Endothelial cell (in vitro differentiated cells): Measurements from ENCODE around the gene APPL2. TPM values are rescaled to one million over a fixed set of nuclear protein-coding genes. Genes with fewer than 3 reads are reported as not detected.

Source experiments
- DNase-seq: peaks from one replicate; pipeline ENCODE4 v3.0.0; 2021; ENCODE audit warnings: low spot score
- H3K27ac Mint-ChIP-seq: one replicate; pipeline ENCODE4 v1.8.0; 2021; ENCODE audit warnings: mixed read lengths, inconsistent platforms; ENCODE audit not compliant: unreplicated experiment
- H3K27me3 Mint-ChIP-seq: one replicate; pipeline ENCODE4 v1.8.0; 2021; ENCODE audit warnings: mild to moderate bottlenecking, moderate library complexity, mixed read lengths, inconsistent platforms; ENCODE audit not compliant: unreplicated experiment
- H3K36me3 Mint-ChIP-seq: one replicate; pipeline ENCODE4 v1.8.0; 2021; ENCODE audit warnings: mild to moderate bottlenecking, low read depth, mixed read lengths, inconsistent platforms; ENCODE audit not compliant: unreplicated experiment
- H3K4me1 Mint-ChIP-seq: one replicate; pipeline ENCODE4 v1.8.0; 2021; ENCODE audit warnings: mild to moderate bottlenecking, mixed read lengths, inconsistent platforms; ENCODE audit not compliant: unreplicated experiment
- H3K4me3 Mint-ChIP-seq: one replicate; pipeline ENCODE4 v1.8.0; 2021; ENCODE audit warnings: mild to moderate bottlenecking, mixed read lengths, inconsistent platforms; ENCODE audit not compliant: unreplicated experiment
- H3K9me3 Mint-ChIP-seq: one replicate; pipeline ENCODE4 v1.8.0; 2021; ENCODE audit warnings: mixed read lengths, inconsistent platforms; ENCODE audit not compliant: unreplicated experiment
- total RNA-seq: library from RNA; stranded (reverse); fragmentation: NEBNext Ultra II Directional; extraction: Animal tissue kit (Norgen Biotek cat#: 25700); gene quantifications from one replicate; pipeline ENCODE4 v1.2.1, GENCODE V29; 2021; ENCODE audit not compliant: unreplicated experiment
- TF ChIP-seq, protein P1 (sequence below): fragments of 200-600 bp; sonication (generic); IDR thresholded peaks from one replicate; pipeline ENCODE4 v1.5.0; 2021; ENCODE audit warnings: antibody characterized with exemption; ENCODE audit not compliant: unreplicated experiment

The APPL2 gene
- total RNA-seq, 1 donor from 2014 or later = 44.7 TPM

DNA sequence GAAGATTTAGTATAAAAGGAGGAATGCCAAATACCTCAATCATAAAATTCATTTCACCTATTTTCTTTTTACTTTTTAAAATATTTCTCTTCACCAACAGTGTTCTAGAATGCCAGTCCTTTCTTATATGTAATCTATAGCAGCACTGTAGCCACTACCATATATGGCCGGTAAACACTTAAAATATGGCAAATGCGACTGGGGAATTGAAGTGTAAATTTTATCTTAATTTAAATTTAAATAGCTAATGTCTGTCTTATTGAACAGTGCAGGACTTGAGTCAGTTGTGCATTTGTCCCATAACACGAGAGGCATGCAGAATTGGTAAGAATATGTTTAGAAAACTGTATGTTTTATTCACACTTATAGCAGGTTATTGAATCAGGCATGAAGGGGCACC lies 78.4 kb downstream of the APPL2 start:
- H3K27ac Mint-ChIP-seq = no peak overlapping the region
- H3K27me3 Mint-ChIP-seq = no peaks in the 10 kb centered on the region

DNA sequence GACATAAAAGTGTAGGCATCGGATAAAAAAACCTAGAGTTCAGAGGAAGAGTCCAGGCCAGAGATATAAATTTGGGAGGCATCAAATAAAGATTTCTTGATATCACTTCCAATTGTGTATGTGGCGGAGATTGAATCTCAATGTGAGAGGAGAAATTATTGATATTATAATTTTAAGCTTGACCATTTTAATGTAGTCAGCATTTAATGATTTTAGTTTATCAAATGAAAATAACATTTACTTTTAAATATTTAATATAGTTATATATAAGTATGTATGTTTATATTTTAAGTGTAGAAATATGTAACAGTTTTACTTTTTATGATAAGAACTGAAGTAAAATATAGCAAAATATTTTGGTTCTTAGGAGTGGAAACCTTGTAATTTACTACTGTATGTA lies 79.7 kb downstream of the APPL2 start:
- DNase-seq = no peak
- peaks cover 24% of the 10 kb centered on the region for H3K36me3 Mint-ChIP-seq
- no peak overlapping the region for H3K27ac Mint-ChIP-seq
- TF ChIP-seq, protein P1, sequence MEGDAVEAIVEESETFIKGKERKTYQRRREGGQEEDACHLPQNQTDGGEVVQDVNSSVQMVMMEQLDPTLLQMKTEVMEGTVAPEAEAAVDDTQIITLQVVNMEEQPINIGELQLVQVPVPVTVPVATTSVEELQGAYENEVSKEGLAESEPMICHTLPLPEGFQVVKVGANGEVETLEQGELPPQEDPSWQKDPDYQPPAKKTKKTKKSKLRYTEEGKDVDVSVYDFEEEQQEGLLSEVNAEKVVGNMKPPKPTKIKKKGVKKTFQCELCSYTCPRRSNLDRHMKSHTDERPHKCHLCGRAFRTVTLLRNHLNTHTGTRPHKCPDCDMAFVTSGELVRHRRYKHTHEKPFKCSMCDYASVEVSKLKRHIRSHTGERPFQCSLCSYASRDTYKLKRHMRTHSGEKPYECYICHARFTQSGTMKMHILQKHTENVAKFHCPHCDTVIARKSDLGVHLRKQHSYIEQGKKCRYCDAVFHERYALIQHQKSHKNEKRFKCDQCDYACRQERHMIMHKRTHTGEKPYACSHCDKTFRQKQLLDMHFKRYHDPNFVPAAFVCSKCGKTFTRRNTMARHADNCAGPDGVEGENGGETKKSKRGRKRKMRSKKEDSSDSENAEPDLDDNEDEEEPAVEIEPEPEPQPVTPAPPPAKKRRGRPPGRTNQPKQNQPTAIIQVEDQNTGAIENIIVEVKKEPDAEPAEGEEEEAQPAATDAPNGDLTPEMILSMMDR = no peak
- no peaks in the 10 kb centered on the region for H3K27me3 Mint-ChIP-seq
- H3K4me3 Mint-ChIP-seq = no peak overlapping the region
- no peaks in the 10 kb centered on the region for H3K9me3 Mint-ChIP-seq
- no peaks in the 10 kb centered on the region for H3K4me1 Mint-ChIP-seq

More for the DNA sequence above, 78.4 kb downstream of the APPL2 start:
- TF ChIP-seq, protein P1 = no peak
- no peak for DNase-seq
- H3K4me3 Mint-ChIP-seq = no peak overlapping the region
- no peaks in the 10 kb centered on the region for H3K9me3 Mint-ChIP-seq
- H3K36me3 Mint-ChIP-seq = peaks cover 24% of the 10 kb centered on the region
- H3K4me1 Mint-ChIP-seq = no peaks in the 10 kb centered on the region

DNA sequence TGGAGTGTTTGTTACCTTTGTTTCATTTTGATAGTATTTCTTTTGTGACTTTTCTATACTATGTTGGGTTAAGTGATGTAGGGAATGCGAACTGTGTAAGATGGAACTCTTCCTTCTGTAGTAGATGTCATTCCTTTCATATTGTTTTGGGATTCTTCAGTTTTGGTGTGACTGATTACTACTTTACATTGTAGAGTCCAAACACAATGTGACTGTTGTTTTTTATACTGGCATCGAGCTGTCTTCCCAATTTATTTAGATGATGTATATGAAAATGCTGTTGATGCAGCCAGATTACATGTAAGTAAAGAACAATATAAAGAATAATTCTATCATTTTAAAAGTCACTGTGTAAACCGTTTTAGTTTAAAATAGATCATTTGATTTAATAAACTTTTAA lies 93.7 kb downstream of the APPL2 start:
- TF ChIP-seq, protein P1 = no peak
- Mint-ChIP-seq H3K36me3 (peaks cover 11% of the 10 kb centered on the region), H3K4me3 (no peak overlapping the region)

DNA sequence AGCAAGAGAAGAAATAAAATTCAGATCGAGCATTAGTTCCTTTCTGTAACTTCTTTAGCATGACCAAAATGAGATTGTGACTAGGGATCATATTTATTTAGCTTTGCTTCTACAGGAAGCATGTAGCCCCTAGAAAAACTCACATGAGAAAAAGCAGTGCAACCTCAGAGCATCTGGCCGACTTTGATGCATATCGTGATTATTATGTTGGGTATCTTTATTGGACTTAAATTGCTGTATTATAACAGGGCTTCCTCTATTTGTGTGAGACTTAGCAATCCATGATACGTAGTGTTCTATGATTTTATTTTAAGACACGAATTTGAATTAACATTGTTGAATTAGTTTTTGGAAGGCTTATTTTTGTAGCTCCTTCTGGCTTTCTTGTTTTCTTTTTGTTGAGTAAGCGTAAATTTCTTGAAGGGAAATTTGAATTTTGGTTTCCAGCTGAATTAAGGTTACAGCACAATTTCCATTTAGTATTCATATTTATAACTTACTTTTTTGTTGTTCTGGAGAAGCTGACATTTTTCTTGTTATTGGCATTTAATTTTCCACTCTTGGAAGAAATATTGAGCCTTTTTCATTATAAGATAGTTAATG lies 94.6 kb downstream of the APPL2 start:
- TF ChIP-seq, protein P1 = no peak
- Mint-ChIP-seq H3K36me3 (peaks cover 15% of the 10 kb centered on the region), H3K27me3 (no peaks in the 10 kb centered on the region), H3K4me1 (no peaks in the 10 kb centered on the region), H3K27ac (no peak overlapping the region), H3K9me3 (no peaks in the 10 kb centered on the region), H3K4me3 (no peak overlapping the region)
- DNase-seq = no peak

More for the DNA sequence above, 93.7 kb downstream of the APPL2 start:
- Mint-ChIP-seq H3K27ac (no peak overlapping the region), H3K9me3 (no peaks in the 10 kb centered on the region), H3K27me3 (no peaks in the 10 kb centered on the region), H3K4me1 (no peaks in the 10 kb centered on the region)
- no peak for DNase-seq

DNA sequence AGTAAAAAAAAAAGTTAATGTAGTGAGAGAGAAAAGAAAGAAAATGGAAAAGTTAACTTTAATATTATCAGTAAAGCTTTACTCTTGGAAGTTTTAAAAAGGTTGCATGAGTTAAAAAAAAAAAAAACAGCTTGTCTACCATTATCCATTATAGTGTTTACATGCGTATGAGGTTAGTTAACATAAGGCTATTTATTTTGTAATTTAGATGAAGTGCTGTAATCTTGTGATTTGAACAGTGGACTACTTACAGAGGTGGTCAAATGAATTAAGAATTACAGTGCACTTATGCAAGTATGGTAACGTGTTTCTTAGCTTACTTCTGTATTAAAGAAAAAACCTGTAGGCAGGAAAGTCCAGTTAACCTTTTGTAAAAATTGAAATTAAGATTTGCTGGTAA lies 97.7 kb downstream of the APPL2 start:
- no peak overlapping the region for H3K27ac Mint-ChIP-seq
- peaks cover 28% of the 10 kb centered on the region for H3K36me3 Mint-ChIP-seq
- no peak overlapping the region for H3K4me3 Mint-ChIP-seq
- no peaks in the 10 kb centered on the region for H3K9me3 Mint-ChIP-seq
- no peaks in the 10 kb centered on the region for H3K27me3 Mint-ChIP-seq
- no peaks in the 10 kb centered on the region for H3K4me1 Mint-ChIP-seq
- no peak for DNase-seq
- TF ChIP-seq, protein P1 = no peak

Other genes with a start within 250 kb of the APPL2 start
- 14.3 TPM for gene NOPCHAP1, start 249.9 kb downstream of the APPL2 start, total RNA-seq
- gene ALDH1L2, start 151.7 kb downstream of the APPL2 start, total RNA-seq = 1.4 TPM
- 90.8 TPM for gene WASHC4, start 128.4 kb downstream of the APPL2 start, total RNA-seq
- gene C12orf75, start 94.5 kb upstream of the APPL2 start, total RNA-seq = 24.0 TPM